GM12878 (cell line): ENCODE results near the gene LRP8. TPM values are rescaled to one million over a fixed set of nuclear protein-coding genes. Genes with fewer than 3 reads are reported as not detected.

ENCODE experiments used
- ATAC-seq: fragments of 200-7000 bp; cut with Tn5 transposase; 3 replicates; pipeline ENCODE4 v1.9.1; 2020; ENCODE audit warnings: mild to moderate bottlenecking, moderate library complexity
- BruUV-seq: library from RNA; stranded (reverse); fragments of 400-500 nt; replicated peaks from 2 replicates; lab custom pipeline; 2021; lab: Mats Ljungman, UMichigan
- CTCF ChIA-PET: fragments of 300-600 bp; sonication (Branson Sonifier 250); formaldehyde crosslinking; extraction: SDS; loops from one replicate; lab custom pipeline; 2021; ENCODE audit warnings: inconsistent platforms; lab: Yijun Ruan, JAX
- POLR2A ChIA-PET: fragments of 350-600 bp; formaldehyde crosslinking; extraction: SDS; loops from one replicate; lab custom pipeline; 2021; ENCODE audit warnings: inconsistent platforms; lab: Charles Lee
- RAD21 ChIA-PET: fragments of 300-600 bp; sonication (Branson Sonifier 250); formaldehyde crosslinking; loops from one replicate; lab custom pipeline; 2023; ENCODE audit warnings: antibody characterized with exemption; ENCODE audit not compliant: unreplicated experiment; lab: Charles Lee
- SMC1A ChIA-PET: fragments of 300-600 bp; sonication (Branson Sonifier 250); formaldehyde crosslinking; loops from one replicate; lab custom pipeline; 2023; ENCODE audit not compliant: unreplicated experiment, uncharacterized antibody; lab: Charles Lee
- DNase-seq: peaks from one replicate; pipeline ENCODE4 v3.0.0-alpha.2; 2011; ENCODE audit warnings: low read depth, low spot score
- FAIRE-seq: peaks from 3 replicates; lab custom pipeline; 2011; peaks lifted over from hg19 to GRCh38; lab: Jason Lieb, UNC
- H2AFZ ChIP-seq: 2 replicates; pipeline ENCODE4 v1.6.0; 2011; ENCODE audit warnings: low read depth, low read length, control low read depth; ENCODE audit not compliant: control insufficient read depth
- H3K27ac ChIP-seq: 2 replicates; pipeline ENCODE4 v1.5.1; 2011; ENCODE audit warnings: control low read depth; ENCODE audit not compliant: control insufficient read depth, insufficient read depth
- H3K27me3 ChIP-seq, 2 experiments: replicated peaks in 1 of 2; 2 replicates each; pipeline versions ENCODE4 v1.6.0 to v1.6.1; 2011; ENCODE audit warnings: low read length in 1 of 2; ENCODE audit not compliant: control insufficient read depth in 2 of 2, insufficient read depth in 2 of 2
- H3K36me3 ChIP-seq, 2 experiments: 2 replicates each; pipeline ENCODE4 v1.5.1; 2011; ENCODE audit warnings: low read length in 1 of 2; ENCODE audit not compliant: control insufficient read depth in 2 of 2, insufficient read depth in 2 of 2
- H3K4me1 ChIP-seq: 2 replicates; pipeline ENCODE4 v1.6.1; 2011; ENCODE audit warnings: mild to moderate bottlenecking, low read length, moderate library complexity, mixed read lengths; ENCODE audit not compliant: control insufficient read depth, insufficient read depth
- H3K4me2 ChIP-seq: 2 replicates; pipeline ENCODE4 v1.6.0; 2011; ENCODE audit warnings: control low read depth; ENCODE audit not compliant: control insufficient read depth, insufficient read depth
- H3K4me3 ChIP-seq: fragments of 200-600 bp; sonication (generic); 2 replicates; pipeline ENCODE4 v1.5.1; 2016
- H3K79me2 ChIP-seq: 2 replicates; pipeline ENCODE4 v1.6.0; 2011; ENCODE audit warnings: low read length; ENCODE audit not compliant: control insufficient read depth, insufficient read depth
- H3K9ac ChIP-seq: 2 replicates; pipeline ENCODE4 v1.8.0; 2011; ENCODE audit warnings: low read length, control low read depth, mixed read lengths; ENCODE audit not compliant: control insufficient read depth, insufficient read depth
- H3K9me3 ChIP-seq: replicated peaks from 3 replicates; pipeline ENCODE4 v1.5.1; 2011; ENCODE audit warnings: mild to moderate bottlenecking, low read length; ENCODE audit not compliant: control insufficient read depth, insufficient read depth
- H4K20me1 ChIP-seq: 2 replicates; pipeline ENCODE4 v1.6.0; 2011; ENCODE audit not compliant: control insufficient read depth, insufficient read depth
- HCFC1 ChIP-seq: fragments of 150-350 bp; IDR thresholded peaks from 2 replicates; pipeline ENCODE4 v1.6.1; 2014; ENCODE audit warnings: low read length
- IKZF2 ChIP-seq, 2 experiments: fragments of 450-650 bp; IDR thresholded peaks; 2 replicates each; pipeline ENCODE4 v1.6.1; 2017; ENCODE audit warnings: mild to moderate bottlenecking in 2 of 2, moderate library complexity in 2 of 2
- NFIC ChIP-seq: IDR thresholded peaks from 2 replicates; pipeline ENCODE4 v1.6.1; 2012; ENCODE audit warnings: low read depth, mild to moderate bottlenecking, inconsistent platforms, low read length, moderate library complexity
- NFYA ChIP-seq: IDR thresholded peaks from 2 replicates; pipeline ENCODE4 v1.6.1; 2011; ENCODE audit warnings: low read depth, mild to moderate bottlenecking, low read length, improper control_type of control experiment, borderline replicate concordance
- ZNF274 ChIP-seq: IDR thresholded peaks from one replicate; pipeline ENCODE4 v1.8.0; 2011; ENCODE audit not compliant: insufficient read length, insufficient read depth
- in situ Hi-C: fragments of 300-500 bp; cut with MboI; formaldehyde crosslinking; loops from 9 replicates; pipeline ENCODE4 v1.14.3; 2018; ENCODE audit warnings: mixed read lengths
- intact Hi-C: fragments of 100-400 bp; cut with micrococcal nuclease; formaldehyde crosslinking; loops from one replicate; pipeline ENCODE4 v1.14.2; 2022; ENCODE audit not compliant: unreplicated experiment
- polyA plus RNA-seq, 11 experiments: library from polyadenylated mRNA; depleted of rRNA in 4 of 11; unstranded in 6 of 11; stranded (reverse) in 5 of 11; fragments of >200 nt; fragmentation: Nextera tagmentation in 4 of 11; fragmentation: Illumina TruSeq in 1 of 11; extraction: Ambion mirVana in 4 of 11; extraction: Trizol in 1 of 11; gene quantifications; 1 replicate in 1 of 11; 2 replicates in 10 of 11; pipeline versions ENCODE4 v1.2.1 to v1.2.3, GENCODE V29; 2011 to 2016; ENCODE audit warnings: inconsistent platforms in 2 of 11, missing spikeins in 2 of 11, low read depth in 1 of 11
- total RNA-seq, 4 experiments: library from RNA; depleted of rRNA in 3 of 4; stranded (reverse); fragments of >200 nt in 3 of 4; fragmentation: Illumina TruSeq in 1 of 4; extraction: Trizol in 1 of 4; gene quantifications; 2 replicates each; pipeline versions ENCODE4 v1.2.1 to v1.2.3, GENCODE V29; 2013 to 2021
- TF ChIP-seq, protein P1 (sequence below): IDR thresholded peaks from 2 replicates; pipeline ENCODE4 v1.6.1; 2012; ENCODE audit warnings: low read depth, low read length, improper control_type of control experiment
- TF ChIP-seq, protein P2 (sequence below): IDR thresholded peaks from 2 replicates; pipeline ENCODE4 v1.6.1; 2012; ENCODE audit warnings: mild to moderate bottlenecking, low read depth, low read length
- TF ChIP-seq, protein P3 (sequence below): IDR thresholded peaks from 2 replicates; pipeline ENCODE4 v1.6.1; 2011; ENCODE audit warnings: low read depth, low read length, improper control_type of control experiment, borderline replicate concordance

Gene LRP8
- total and polyA plus RNA-seq, 10 of the 15 experiments (the other 5 are each of a cell fraction or from before 2014, with no cell fraction given) = 2.8 to 40.5 (median 22.3) TPM

DNA sequence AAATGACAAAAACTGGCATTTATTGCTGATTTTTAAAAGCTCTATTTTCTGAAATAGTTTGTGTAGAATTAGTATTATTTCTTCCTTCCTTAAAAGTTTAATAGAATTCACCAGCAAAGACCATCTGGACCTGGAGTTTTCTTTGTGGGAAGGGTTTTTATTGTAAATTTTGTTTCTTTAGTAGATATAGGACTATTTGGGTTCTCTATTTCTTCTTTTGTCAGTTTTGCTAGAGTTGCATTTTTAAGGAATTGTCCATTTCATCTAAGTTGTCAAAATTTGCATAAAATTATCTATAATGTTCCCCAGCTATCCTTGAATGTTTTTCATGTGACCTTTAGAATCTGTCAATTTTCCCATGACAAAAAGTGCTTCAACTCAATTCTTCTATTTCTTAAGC, 28.8 kb upstream of the LRP8 start (continued):
- TF ChIP-seq, protein P1, sequence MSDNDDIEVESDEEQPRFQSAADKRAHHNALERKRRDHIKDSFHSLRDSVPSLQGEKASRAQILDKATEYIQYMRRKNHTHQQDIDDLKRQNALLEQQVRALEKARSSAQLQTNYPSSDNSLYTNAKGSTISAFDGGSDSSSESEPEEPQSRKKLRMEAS = no peak
- TF ChIP-seq, protein P2, sequence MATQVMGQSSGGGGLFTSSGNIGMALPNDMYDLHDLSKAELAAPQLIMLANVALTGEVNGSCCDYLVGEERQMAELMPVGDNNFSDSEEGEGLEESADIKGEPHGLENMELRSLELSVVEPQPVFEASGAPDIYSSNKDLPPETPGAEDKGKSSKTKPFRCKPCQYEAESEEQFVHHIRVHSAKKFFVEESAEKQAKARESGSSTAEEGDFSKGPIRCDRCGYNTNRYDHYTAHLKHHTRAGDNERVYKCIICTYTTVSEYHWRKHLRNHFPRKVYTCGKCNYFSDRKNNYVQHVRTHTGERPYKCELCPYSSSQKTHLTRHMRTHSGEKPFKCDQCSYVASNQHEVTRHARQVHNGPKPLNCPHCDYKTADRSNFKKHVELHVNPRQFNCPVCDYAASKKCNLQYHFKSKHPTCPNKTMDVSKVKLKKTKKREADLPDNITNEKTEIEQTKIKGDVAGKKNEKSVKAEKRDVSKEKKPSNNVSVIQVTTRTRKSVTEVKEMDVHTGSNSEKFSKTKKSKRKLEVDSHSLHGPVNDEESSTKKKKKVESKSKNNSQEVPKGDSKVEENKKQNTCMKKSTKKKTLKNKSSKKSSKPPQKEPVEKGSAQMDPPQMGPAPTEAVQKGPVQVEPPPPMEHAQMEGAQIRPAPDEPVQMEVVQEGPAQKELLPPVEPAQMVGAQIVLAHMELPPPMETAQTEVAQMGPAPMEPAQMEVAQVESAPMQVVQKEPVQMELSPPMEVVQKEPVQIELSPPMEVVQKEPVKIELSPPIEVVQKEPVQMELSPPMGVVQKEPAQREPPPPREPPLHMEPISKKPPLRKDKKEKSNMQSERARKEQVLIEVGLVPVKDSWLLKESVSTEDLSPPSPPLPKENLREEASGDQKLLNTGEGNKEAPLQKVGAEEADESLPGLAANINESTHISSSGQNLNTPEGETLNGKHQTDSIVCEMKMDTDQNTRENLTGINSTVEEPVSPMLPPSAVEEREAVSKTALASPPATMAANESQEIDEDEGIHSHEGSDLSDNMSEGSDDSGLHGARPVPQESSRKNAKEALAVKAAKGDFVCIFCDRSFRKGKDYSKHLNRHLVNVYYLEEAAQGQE = no peak
- TF ChIP-seq, all 136 proteins: peak for 0

DNA sequence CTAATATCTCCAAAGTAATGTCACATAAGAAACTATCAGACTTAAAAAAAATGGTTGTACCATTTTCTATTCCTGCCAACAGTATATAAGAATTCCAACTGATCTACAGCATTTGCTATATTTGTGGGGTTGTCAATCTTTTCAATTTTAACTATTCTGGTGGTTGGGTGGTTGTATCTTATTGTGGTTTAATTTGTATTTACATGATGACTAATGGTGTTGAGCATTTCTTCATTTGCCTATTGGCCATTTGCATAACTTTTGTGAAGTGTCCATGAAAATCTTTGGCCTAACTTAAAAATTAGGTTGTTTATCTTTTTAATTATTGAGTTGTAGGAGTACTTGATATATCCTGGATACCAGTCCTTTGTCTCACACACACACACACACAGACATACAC, 26.2 kb upstream of the LRP8 start:
- no peaks in the 10 kb centered on the region for H4K20me1 ChIP-seq
- H3K27me3 ChIP-seq = no peaks in the 10 kb centered on the region
- H3K9ac ChIP-seq = no peak overlapping the region
- in situ Hi-C loops = no loop called here
- no peaks in the 10 kb centered on the region for H3K9me3 ChIP-seq
- FAIRE-seq (no peak), DNase-seq (no peak), ATAC-seq (no peak)
- ChIA-PET CTCF (no interaction called here), POLR2A (no interaction called here), SMC1A (no interaction called here), RAD21 (no interaction called here)
- intact Hi-C loops = no loop called here
- H3K4me2 ChIP-seq = no peak overlapping the region
- no peak overlapping the region for H3K27ac ChIP-seq
- H3K4me3 ChIP-seq = no peak overlapping the region
- no peaks in the 10 kb centered on the region for H3K79me2 ChIP-seq
- no TSS peak for BruUV-seq
- TF ChIP-seq, protein P3, sequence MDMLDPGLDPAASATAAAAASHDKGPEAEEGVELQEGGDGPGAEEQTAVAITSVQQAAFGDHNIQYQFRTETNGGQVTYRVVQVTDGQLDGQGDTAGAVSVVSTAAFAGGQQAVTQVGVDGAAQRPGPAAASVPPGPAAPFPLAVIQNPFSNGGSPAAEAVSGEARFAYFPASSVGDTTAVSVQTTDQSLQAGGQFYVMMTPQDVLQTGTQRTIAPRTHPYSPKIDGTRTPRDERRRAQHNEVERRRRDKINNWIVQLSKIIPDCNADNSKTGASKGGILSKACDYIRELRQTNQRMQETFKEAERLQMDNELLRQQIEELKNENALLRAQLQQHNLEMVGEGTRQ = no peak
- TF ChIP-seq IKZF2 (IDR thresholded peaks at IDR 0.05) (no peak), HCFC1 (no peak), NFYA (no peak), ZNF274 (no peak), NFIC (no peak)
- TF ChIP-seq, protein P2 = no peak
- no peaks in the 10 kb centered on the region for H3K36me3 ChIP-seq
- no peaks in the 10 kb centered on the region for H3K4me1 ChIP-seq
- no peak overlapping the region for H2AFZ ChIP-seq
